GM19467 (cell line): ENCODE measurements around the gene POLD3.
"Not testable (repeated sequence)": the region's sequence is repeated elsewhere in the genome, so short reads cannot be mapped to it uniquely, and the experiment has no call there.

Experiments used
- ATAC-seq: cut with Tn5 transposase; IDR thresholded peaks from one replicate; pipeline ENCODE4 v1.9.1; 2021; ENCODE audit warnings: mild to moderate bottlenecking, moderate library complexity; ENCODE audit not compliant: unreplicated experiment

The POLD3 gene

GRCh38 chr11:74581954-74582547 is 10.3 kb upstream of the POLD3 start:
- no peak for ATAC-seq

GRCh38 chr11:74583024-74583624 is 9.3 kb upstream of the POLD3 start:
- ATAC-seq = no peak

- ATAC-seq = not testable (repeated sequence)
Measured at GRCh38 chr11:74590492-74590891, 1.9 kb upstream of the POLD3 start.

GRCh38 chr11:74592063-74592440 is 330 bp upstream of the POLD3 start:
- no peak for ATAC-seq

- ATAC-seq = no peak
Measured at GRCh38 chr11:74593463-74593862, 1.1 kb downstream of the POLD3 start.

GRCh38 chr11:74602637-74603556 is 10.5 kb downstream of the POLD3 start:
- ATAC-seq = no peak

GRCh38 chr11:74603845-74604244 is 11.5 kb downstream of the POLD3 start:
- ATAC-seq = no peak

- no peak for ATAC-seq
Measured at GRCh38 chr11:74604311-74604710, 11.9 kb downstream of the POLD3 start.

- no peak for ATAC-seq
Measured at GRCh38 chr11:74605403-74605802, 13.0 kb downstream of the POLD3 start.

- no peak for ATAC-seq
Measured at GRCh38 chr11:74608431-74608830, 16.0 kb downstream of the POLD3 start.

GRCh38 chr11:74611369-74611861 is 19.0 kb downstream of the POLD3 start:
- ATAC-seq = no peak

- no peak for ATAC-seq
Measured at GRCh38 chr11:74612877-74613276, 20.5 kb downstream of the POLD3 start.

GRCh38 chr11:74615311-74615710 is 22.9 kb downstream of the POLD3 start:
- ATAC-seq = no peak

- ATAC-seq = no peak
Measured at GRCh38 chr11:74615988-74616387, 23.6 kb downstream of the POLD3 start.

GRCh38 chr11:74620531-74620930 is 28.1 kb downstream of the POLD3 start:
- no peak for ATAC-seq

- no peak for ATAC-seq
Measured at GRCh38 chr11:74626130-74626529, 33.7 kb downstream of the POLD3 start.

GRCh38 chr11:74626604-74627003 is 34.2 kb downstream of the POLD3 start:
- ATAC-seq = no peak

- ATAC-seq = no peak
Measured at GRCh38 chr11:74627381-74627780, 35.0 kb downstream of the POLD3 start.

- no peak for ATAC-seq
Measured at GRCh38 chr11:74630043-74630442, 37.7 kb downstream of the POLD3 start.

GRCh38 chr11:74633406-74634393 is 41.3 kb downstream of the POLD3 start:
- ATAC-seq = no peak

GRCh38 chr11:74634537-74634936 is 42.2 kb downstream of the POLD3 start:
- no peak for ATAC-seq
